ENCODE measurements around the gene GREB1. TPM values are rescaled to one million over a fixed set of nuclear protein-coding genes. Genes with fewer than 3 reads are reported as not detected.

The GREB1 gene
- polyA plus RNA-seq, 1 of the 3 experiments (the other 2 are of a cell fraction) = 2.9 TPM

DNA sequence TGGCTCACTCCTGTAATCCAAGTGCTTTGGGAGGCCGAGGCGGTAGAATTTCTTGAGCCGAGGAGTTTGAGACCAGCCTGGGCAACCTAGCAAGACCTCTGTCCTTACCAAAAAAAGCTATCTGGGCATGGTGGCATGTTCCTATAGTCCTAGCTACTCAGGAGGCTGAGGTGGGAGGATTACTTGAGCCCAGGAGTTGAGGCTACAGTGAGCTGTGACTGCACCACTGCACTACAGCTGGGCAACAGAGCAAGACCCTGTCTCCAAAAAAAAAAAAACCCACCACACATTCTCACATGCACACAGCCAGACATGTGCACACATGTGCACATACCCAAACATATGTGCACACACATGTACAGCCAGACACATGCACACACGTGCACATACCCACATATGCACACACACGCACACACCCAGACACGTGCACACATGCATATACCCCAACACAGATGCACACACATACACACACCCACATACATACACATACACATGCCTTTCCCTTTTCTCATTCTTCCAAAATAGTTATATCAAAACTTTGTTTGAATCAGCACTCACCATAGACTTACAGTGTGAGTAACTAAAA, 14.2 kb downstream of the GREB1 start:
- Histone ChIP-seq H3K9me2 (no peaks in the 10 kb centered on the region), H3K4me2 (no peak overlapping the region), H3K9me3 (no peaks in the 10 kb centered on the region), H3K9ac (no peak overlapping the region), H3F3A (replicated peaks; ENCODE audit: insufficient read depth) (no peaks in the 10 kb centered on the region), H3K79me2 (ENCODE audit: insufficient read depth) (no peaks in the 10 kb centered on the region), H4K20me1 (ENCODE audit: insufficient read depth) (no peaks in the 10 kb centered on the region), H3K27me3 (ENCODE audit: insufficient read depth) (no peaks in the 10 kb centered on the region), H2AFZ (ENCODE audit: low read depth) (no peak overlapping the region), H3K27ac (ENCODE audit: low read depth in 2 of 2, low read length in 1 of 2) (no peak overlapping the region), H3K4me1 (ENCODE audit: control insufficient read depth in 1 of 2, insufficient read depth in 2 of 2, low read depth in 1 of 2, low read length in 1 of 2) (0 out of 4 replicates have a peak, but pooled peaks cover 0 to 2% of the 10 kb centered on the region in 2 experiments), H3K36me3 (replicated peaks in 1 of 2; ENCODE audit: control insufficient read depth in 1 of 2, insufficient read depth in 2 of 2, low read length in 1 of 2) (no peaks in the 10 kb centered on the region), H3K4me3 (ENCODE audit: low read depth in 2 of 2, low read length in 1 of 2) (no peak overlapping the region)
- WGBS (ENCODE audit: low lambda C conversion rate) = 71% methylated on average over 6 of the region's 6 CpGs
- no peak for DNase-seq
- ChIA-PET POLR2A (no interaction called here), CTCF (interaction anchor here (0.9 to 2.6 kb wide), 5 partner anchors 11 to 416 kb away, joined by 3 to 16 read pairs (median 3); a partner anchor contains a TSS)
- TF ChIP-seq RAD21 (IDR thresholded peaks at IDR 0.05; ENCODE audit: low read length) = no peak
- no peak for TF ChIP-seq FOSL2 (IDR thresholded peaks at IDR 0.05; ENCODE audit: borderline replicate concordance, low read depth)
- TF ChIP-seq, protein P1, sequence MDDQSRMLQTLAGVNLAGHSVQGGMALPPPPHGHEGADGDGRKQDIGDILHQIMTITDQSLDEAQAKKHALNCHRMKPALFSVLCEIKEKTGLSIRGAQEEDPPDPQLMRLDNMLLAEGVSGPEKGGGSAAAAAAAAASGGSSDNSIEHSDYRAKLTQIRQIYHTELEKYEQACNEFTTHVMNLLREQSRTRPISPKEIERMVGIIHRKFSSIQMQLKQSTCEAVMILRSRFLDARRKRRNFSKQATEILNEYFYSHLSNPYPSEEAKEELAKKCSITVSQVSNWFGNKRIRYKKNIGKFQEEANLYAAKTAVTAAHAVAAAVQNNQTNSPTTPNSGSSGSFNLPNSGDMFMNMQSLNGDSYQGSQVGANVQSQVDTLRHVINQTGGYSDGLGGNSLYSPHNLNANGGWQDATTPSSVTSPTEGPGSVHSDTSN (IDR thresholded peaks at IDR 0.05) = no peak
- TF ChIP-seq TCF12 (IDR thresholded peaks at IDR 0.05) = no peak
- TF ChIP-seq EP300 (IDR thresholded peaks at IDR 0.05; ENCODE audit: borderline replicate concordance in 1 of 2, low read depth in 1 of 2, low read length in 1 of 2) = no peak
- TF ChIP-seq, protein P2, sequence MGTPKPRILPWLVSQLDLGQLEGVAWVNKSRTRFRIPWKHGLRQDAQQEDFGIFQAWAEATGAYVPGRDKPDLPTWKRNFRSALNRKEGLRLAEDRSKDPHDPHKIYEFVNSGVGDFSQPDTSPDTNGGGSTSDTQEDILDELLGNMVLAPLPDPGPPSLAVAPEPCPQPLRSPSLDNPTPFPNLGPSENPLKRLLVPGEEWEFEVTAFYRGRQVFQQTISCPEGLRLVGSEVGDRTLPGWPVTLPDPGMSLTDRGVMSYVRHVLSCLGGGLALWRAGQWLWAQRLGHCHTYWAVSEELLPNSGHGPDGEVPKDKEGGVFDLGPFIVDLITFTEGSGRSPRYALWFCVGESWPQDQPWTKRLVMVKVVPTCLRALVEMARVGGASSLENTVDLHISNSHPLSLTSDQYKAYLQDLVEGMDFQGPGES (IDR thresholded peaks at IDR 0.05; ENCODE audit: low read depth, low read length) = no peak

DNA sequence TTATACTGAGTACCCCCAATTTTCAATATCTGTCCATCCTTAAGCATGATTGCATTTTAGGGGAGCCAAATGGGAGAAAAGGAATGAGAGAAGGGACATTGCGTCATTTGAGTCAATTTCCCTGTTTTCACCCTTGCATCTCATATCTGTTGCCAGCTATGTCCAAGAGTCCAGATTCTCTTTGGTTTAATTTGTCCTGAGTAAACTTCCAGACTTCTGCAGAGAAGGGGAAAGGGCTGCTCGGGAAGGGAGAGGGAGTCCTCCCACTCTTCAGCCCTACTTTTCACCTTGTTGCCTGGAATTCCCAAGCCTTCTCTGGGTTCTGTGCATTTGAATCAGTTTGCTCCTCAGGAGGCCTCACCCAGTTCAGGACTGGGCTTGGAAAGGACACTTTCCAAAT, 16.5 kb downstream of the GREB1 start:
- H2AFZ ChIP-seq (ENCODE audit: low read depth) = no peak overlapping the region
- H3K9me3 ChIP-seq = no peaks in the 10 kb centered on the region
- no peak for DNase-seq
- no peak overlapping the region for H3K4me3 ChIP-seq (ENCODE audit: low read depth in 2 of 2, low read length in 1 of 2)
- peaks cover 0 to 9% of the 10 kb centered on the region in 2 experiments; a peak in 2 of 4 replicates for H3K4me1 ChIP-seq (ENCODE audit: control insufficient read depth in 1 of 2, insufficient read depth in 2 of 2, low read depth in 1 of 2, low read length in 1 of 2)
- H3K9me2 ChIP-seq = no peaks in the 10 kb centered on the region
- ChIA-PET CTCF (interaction anchor here (18.2 kb wide), 1 partner anchor 32 kb away, joined by 294 read pairs; no protein-coding TSS in a partner anchor), POLR2A (no interaction called here)
- no peaks in the 10 kb centered on the region for H4K20me1 ChIP-seq (ENCODE audit: insufficient read depth)
- no peaks in the 10 kb centered on the region for H3K36me3 ChIP-seq (replicated peaks in 1 of 2; ENCODE audit: control insufficient read depth in 1 of 2, insufficient read depth in 2 of 2, low read length in 1 of 2)
- TF ChIP-seq MEF2A (IDR thresholded peaks at IDR 0.05; ENCODE audit: borderline replicate concordance, low read depth) = no peak
- TF ChIP-seq EZH2phosphoT487 (IDR thresholded peaks at IDR 0.05; ENCODE audit: borderline replicate concordance, low read depth) = no peak
- TF ChIP-seq, protein P3, sequence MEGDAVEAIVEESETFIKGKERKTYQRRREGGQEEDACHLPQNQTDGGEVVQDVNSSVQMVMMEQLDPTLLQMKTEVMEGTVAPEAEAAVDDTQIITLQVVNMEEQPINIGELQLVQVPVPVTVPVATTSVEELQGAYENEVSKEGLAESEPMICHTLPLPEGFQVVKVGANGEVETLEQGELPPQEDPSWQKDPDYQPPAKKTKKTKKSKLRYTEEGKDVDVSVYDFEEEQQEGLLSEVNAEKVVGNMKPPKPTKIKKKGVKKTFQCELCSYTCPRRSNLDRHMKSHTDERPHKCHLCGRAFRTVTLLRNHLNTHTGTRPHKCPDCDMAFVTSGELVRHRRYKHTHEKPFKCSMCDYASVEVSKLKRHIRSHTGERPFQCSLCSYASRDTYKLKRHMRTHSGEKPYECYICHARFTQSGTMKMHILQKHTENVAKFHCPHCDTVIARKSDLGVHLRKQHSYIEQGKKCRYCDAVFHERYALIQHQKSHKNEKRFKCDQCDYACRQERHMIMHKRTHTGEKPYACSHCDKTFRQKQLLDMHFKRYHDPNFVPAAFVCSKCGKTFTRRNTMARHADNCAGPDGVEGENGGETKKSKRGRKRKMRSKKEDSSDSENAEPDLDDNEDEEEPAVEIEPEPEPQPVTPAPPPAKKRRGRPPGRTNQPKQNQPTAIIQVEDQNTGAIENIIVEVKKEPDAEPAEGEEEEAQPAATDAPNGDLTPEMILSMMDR (IDR thresholded peaks at IDR 0.05) = no peak
- no peak for TF ChIP-seq RCOR1 (IDR thresholded peaks at IDR 0.05; ENCODE audit: low read length)
- H3K79me2 ChIP-seq (ENCODE audit: insufficient read depth) = no peaks in the 10 kb centered on the region
- H3K9ac ChIP-seq = no peak overlapping the region
- no peak overlapping the region for H3K27ac ChIP-seq (ENCODE audit: low read depth in 2 of 2, low read length in 1 of 2)
- no peak overlapping the region for H3K4me2 ChIP-seq
- H3F3A ChIP-seq (replicated peaks; ENCODE audit: insufficient read depth) = no peaks in the 10 kb centered on the region
- no peaks in the 10 kb centered on the region for H3K27me3 ChIP-seq (ENCODE audit: insufficient read depth)
- WGBS (ENCODE audit: low lambda C conversion rate) = 81% methylated on average over 2 of the region's 2 CpGs
